CD4-positive, CD25-positive, alpha-beta regulatory T cell (primary cell): ENCODE measurements around the gene NHSL2. TPM values are rescaled to one million over a fixed set of nuclear protein-coding genes. Genes with fewer than 3 reads are reported as not detected.

Experiments used
- ATAC-seq, 2 donors: fragments of 150-1000 bp; cut with Tn5 transposase; one replicate each; pipeline ENCODE4 v1.10.0; 2021; ENCODE audit warnings: low read depth in 2 of 2, moderate number of reproducible peaks in 2 of 2, moderate library complexity in 1 of 2
- DNase-seq, 3 donors: peaks; one replicate each; pipeline versions ENCODE4 v3.0.0 to v3.0.0-alpha.2; 2012 to 2022; ENCODE audit warnings: mixed read lengths in 1 of 3
- H3K27ac ChIP-seq: one replicate; pipeline ENCODE4 v1.7.0; 2013; ENCODE audit warnings: mild to moderate bottlenecking, low read length; ENCODE audit not compliant: insufficient read depth, poor library complexity, severe bottlenecking
- H3K27me3 ChIP-seq: one replicate; pipeline ENCODE4 v1.7.0; 2013; ENCODE audit warnings: low read length; ENCODE audit not compliant: control insufficient read depth, insufficient read depth
- H3K36me3 ChIP-seq: one replicate; pipeline ENCODE4 v1.7.0; 2013; ENCODE audit warnings: mild to moderate bottlenecking, low read length, moderate library complexity; ENCODE audit not compliant: control insufficient read depth, insufficient read depth
- H3K4me1 ChIP-seq: 2 replicates; pipeline ENCODE4 v1.7.0; 2013; ENCODE audit warnings: mild to moderate bottlenecking, low read length; ENCODE audit not compliant: insufficient read depth, control insufficient read depth, poor library complexity, severe bottlenecking
- H3K4me3 ChIP-seq: one replicate; pipeline ENCODE4 v1.7.0; 2013; ENCODE audit warnings: low read depth, mild to moderate bottlenecking, low read length, moderate library complexity
- H3K9me3 ChIP-seq, 2 experiments: 1 replicate in 1 of 2; 2 replicates in 1 of 2; pipeline ENCODE4 v1.7.0; 2013; ENCODE audit warnings: low read length in 2 of 2, mild to moderate bottlenecking in 1 of 2, moderate library complexity in 1 of 2; ENCODE audit not compliant: control insufficient read depth in 2 of 2
- H3K27ac Mint-ChIP-seq, 3 donors: one replicate each; pipeline ENCODE4 v1.8.0; 2020 to 2022; ENCODE audit warnings: mild to moderate bottlenecking in 3 of 3, mixed read lengths in 3 of 3, moderate library complexity in 2 of 3
- H3K27me3 Mint-ChIP-seq: one replicate; pipeline ENCODE4 v1.8.0; 2022; ENCODE audit warnings: mild to moderate bottlenecking, mixed read lengths
- H3K36me3 Mint-ChIP-seq: one replicate; pipeline ENCODE4 v1.8.0; 2020; ENCODE audit warnings: mixed read lengths
- H3K4me1 Mint-ChIP-seq, 4 donors: one replicate each; pipeline ENCODE4 v1.8.0; 2020 to 2022; ENCODE audit warnings: mixed read lengths in 4 of 4, mild to moderate bottlenecking in 1 of 4
- H3K4me3 Mint-ChIP-seq, 4 donors: one replicate each; pipeline ENCODE4 v1.8.0; 2020 to 2022; ENCODE audit warnings: mild to moderate bottlenecking in 4 of 4, mixed read lengths in 4 of 4, moderate library complexity in 3 of 4
- H3K9me3 Mint-ChIP-seq, 7 donors: one replicate each; pipeline ENCODE4 v1.8.0; 2020 to 2022; ENCODE audit warnings: mixed read lengths in 7 of 7, mild to moderate bottlenecking in 3 of 7, moderate library complexity in 2 of 7
- polyA plus RNA-seq, 4 donors: library from polyadenylated mRNA; unstranded; fragments of 300-500 nt; fragmentation: Illumina TruSeq; gene quantifications; one replicate each; pipeline ENCODE4 v1.2.3, GENCODE V29; 2021
- total RNA-seq: library from RNA; stranded (reverse); gene quantifications from one replicate; pipeline ENCODE4 v1.2.3, GENCODE V29; 2022

NHSL2 gene
- total and polyA plus RNA-seq, 5 donors from 2014 or later = 1.5 to 6.7 (median 2.2) TPM

- Mint-ChIP-seq H3K27ac (no peak overlapping the region), H3K27me3 (peaks cover 9% of the 10 kb centered on the region), H3K9me3 (no peaks in the 10 kb centered on the region), H3K36me3 (no peaks in the 10 kb centered on the region), H3K4me3 (no peak overlapping the region), H3K4me1 (no peaks in the 10 kb centered on the region)
- no peak overlapping the region for H3K27ac ChIP-seq
- no peaks in the 10 kb centered on the region for H3K36me3 ChIP-seq
- H3K9me3 ChIP-seq = no peaks in the 10 kb centered on the region
- no peaks in the 10 kb centered on the region for H3K4me1 ChIP-seq
- ATAC-seq = no peak
- DNase-seq = no peak
- no peaks in the 10 kb centered on the region for H3K27me3 ChIP-seq
- no peak overlapping the region for H3K4me3 ChIP-seq
Measured at GRCh38 chrX:71944369-71944768, 33.7 kb downstream of the NHSL2 start.

GRCh38 chrX:71945237-71945805 is 34.7 kb downstream of the NHSL2 start:
- Mint-ChIP-seq H3K4me3 (no peak overlapping the region), H3K36me3 (no peaks in the 10 kb centered on the region), H3K4me1 (no peaks in the 10 kb centered on the region), H3K27me3 (peaks cover 9% of the 10 kb centered on the region), H3K27ac (no peak overlapping the region), H3K9me3 (no peaks in the 10 kb centered on the region)
- H3K27ac ChIP-seq = no peak overlapping the region
- no peaks in the 10 kb centered on the region for H3K9me3 ChIP-seq
- ATAC-seq (no peak), DNase-seq (no peak)
- H3K4me3 ChIP-seq = no peak overlapping the region
- no peaks in the 10 kb centered on the region for H3K36me3 ChIP-seq
- no peaks in the 10 kb centered on the region for H3K27me3 ChIP-seq
- H3K4me1 ChIP-seq = no peaks in the 10 kb centered on the region

DNA sequence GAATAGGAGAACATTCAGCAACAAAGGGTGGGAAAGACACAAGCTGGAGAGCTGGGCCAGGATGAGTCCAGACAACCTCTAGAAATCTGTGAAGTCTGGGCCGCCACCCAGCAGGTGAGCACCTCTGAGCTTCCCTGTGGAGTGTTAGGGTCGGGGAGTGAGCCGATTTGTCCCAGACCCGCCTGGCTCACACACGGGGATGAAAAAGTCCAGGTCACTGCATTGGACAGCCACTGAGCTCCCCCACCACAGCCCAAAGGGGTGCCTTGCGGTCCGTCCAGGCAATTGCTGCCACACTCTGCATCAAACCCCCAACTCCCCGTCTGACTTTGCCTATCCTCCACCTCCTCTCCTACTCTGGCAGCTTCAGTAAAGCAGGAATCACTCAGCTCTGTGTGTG is 38.7 kb downstream of the NHSL2 start:
- H3K27ac Mint-ChIP-seq = no peak overlapping the region
- H3K4me3 ChIP-seq = no peak overlapping the region
- H3K9me3 ChIP-seq = no peaks in the 10 kb centered on the region
- no peaks in the 10 kb centered on the region for H3K4me1 ChIP-seq
- no peak overlapping the region for H3K27ac ChIP-seq
- H3K4me3 Mint-ChIP-seq = no peak overlapping the region
- no peaks in the 10 kb centered on the region for H3K4me1 Mint-ChIP-seq
- no peak for DNase-seq
- H3K27me3 ChIP-seq = no peaks in the 10 kb centered on the region
- no peaks in the 10 kb centered on the region for H3K36me3 Mint-ChIP-seq
- ATAC-seq = no peak
- peaks cover 9% of the 10 kb centered on the region for H3K27me3 Mint-ChIP-seq
- H3K36me3 ChIP-seq = no peaks in the 10 kb centered on the region
- no peaks in the 10 kb centered on the region for H3K9me3 Mint-ChIP-seq

DNA sequence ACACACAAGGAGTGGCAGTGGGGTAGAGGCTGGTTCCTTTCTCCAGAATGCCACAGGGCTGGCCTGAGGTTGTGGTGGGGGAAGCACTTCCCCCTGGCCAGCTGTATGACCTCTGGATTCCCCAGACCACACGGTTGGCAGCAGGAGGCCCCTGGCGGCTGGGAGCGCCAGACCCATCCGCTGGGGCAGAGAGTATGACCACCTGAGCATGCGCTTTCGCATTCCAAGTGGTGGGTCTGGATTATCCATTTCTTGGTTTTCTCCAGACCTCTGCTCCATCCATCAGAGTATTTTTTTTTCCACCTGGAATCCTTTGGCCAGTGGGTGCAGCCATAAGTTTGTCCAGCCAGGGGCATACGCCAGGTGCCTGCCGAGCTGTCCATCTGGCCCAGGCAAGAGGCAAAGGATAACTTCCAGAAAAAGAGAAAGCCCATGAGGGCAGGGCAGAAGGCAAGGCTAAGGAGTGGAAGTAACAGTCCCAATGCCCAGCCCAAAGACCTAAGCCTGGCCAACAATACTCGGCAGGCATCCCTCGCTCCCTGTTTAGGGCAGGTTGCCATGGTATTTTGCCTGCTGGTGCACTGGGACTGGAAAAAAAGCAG is 39.3 kb downstream of the NHSL2 start:
- H3K4me3 Mint-ChIP-seq = no peak overlapping the region
- no peak for ATAC-seq

GRCh38 chrX:71953391-71953790 is 42.7 kb downstream of the NHSL2 start:
- H3K9me3 Mint-ChIP-seq = peaks cover 0 to 1% (median 0%) of the 10 kb centered on the region in 7 donors
- H3K4me3 Mint-ChIP-seq = no peak overlapping the region
- Histone ChIP-seq H3K27me3 (no peaks in the 10 kb centered on the region), H3K4me3 (no peak overlapping the region), H3K9me3 (no peaks in the 10 kb centered on the region), H3K27ac (no peak overlapping the region), H3K4me1 (no peaks in the 10 kb centered on the region), H3K36me3 (no peaks in the 10 kb centered on the region)
- no peaks in the 10 kb centered on the region for H3K4me1 Mint-ChIP-seq
- no peaks in the 10 kb centered on the region for H3K36me3 Mint-ChIP-seq
- ATAC-seq = no peak
- H3K27ac Mint-ChIP-seq = no peak overlapping the region
- DNase-seq = no peak
- H3K27me3 Mint-ChIP-seq = no peaks in the 10 kb centered on the region

More for the DNA sequence above, 39.3 kb downstream of the NHSL2 start:
- Histone ChIP-seq H3K27ac (no peak overlapping the region), H3K4me1 (no peaks in the 10 kb centered on the region), H3K4me3 (no peak overlapping the region), H3K9me3 (no peaks in the 10 kb centered on the region), H3K27me3 (no peaks in the 10 kb centered on the region), H3K36me3 (no peaks in the 10 kb centered on the region)
- H3K4me1 Mint-ChIP-seq = no peaks in the 10 kb centered on the region
- no peaks in the 10 kb centered on the region for H3K36me3 Mint-ChIP-seq
- peaks cover 7% of the 10 kb centered on the region for H3K27me3 Mint-ChIP-seq
- H3K27ac Mint-ChIP-seq = no peak overlapping the region
- H3K9me3 Mint-ChIP-seq = no peaks in the 10 kb centered on the region
- DNase-seq = no peak

DNA sequence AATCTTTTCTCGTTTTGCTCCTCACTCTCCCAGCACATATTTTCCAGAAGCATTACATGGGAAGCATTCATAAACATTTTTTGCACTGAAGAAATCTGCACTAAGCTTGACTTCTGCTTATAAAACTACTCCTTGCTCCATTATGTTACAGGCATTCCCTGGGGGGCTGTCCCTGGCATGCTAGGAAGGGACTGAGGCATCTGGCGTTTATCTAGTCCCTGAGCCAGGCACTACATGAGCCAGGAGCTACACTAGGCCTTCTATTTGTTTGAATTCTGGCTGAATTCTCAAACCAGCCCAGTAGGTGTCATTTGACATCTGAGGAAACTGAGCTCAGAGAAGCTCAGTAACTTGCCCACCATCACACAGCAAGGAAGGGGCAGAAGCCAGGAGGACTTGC is 43.3 kb downstream of the NHSL2 start:
- no peaks in the 10 kb centered on the region for H3K4me1 ChIP-seq
- Mint-ChIP-seq H3K9me3 (peaks cover 0 to 1% (median 0%) of the 10 kb centered on the region in 7 donors), H3K4me1 (no peaks in the 10 kb centered on the region), H3K27ac (no peak overlapping the region), H3K27me3 (no peaks in the 10 kb centered on the region), H3K4me3 (no peak overlapping the region), H3K36me3 (no peaks in the 10 kb centered on the region)
- no peak overlapping the region for H3K27ac ChIP-seq
- no peaks in the 10 kb centered on the region for H3K27me3 ChIP-seq
- ATAC-seq (no peak), DNase-seq (no peak)
- no peaks in the 10 kb centered on the region for H3K36me3 ChIP-seq
- no peaks in the 10 kb centered on the region for H3K9me3 ChIP-seq
- no peak overlapping the region for H3K4me3 ChIP-seq

DNA sequence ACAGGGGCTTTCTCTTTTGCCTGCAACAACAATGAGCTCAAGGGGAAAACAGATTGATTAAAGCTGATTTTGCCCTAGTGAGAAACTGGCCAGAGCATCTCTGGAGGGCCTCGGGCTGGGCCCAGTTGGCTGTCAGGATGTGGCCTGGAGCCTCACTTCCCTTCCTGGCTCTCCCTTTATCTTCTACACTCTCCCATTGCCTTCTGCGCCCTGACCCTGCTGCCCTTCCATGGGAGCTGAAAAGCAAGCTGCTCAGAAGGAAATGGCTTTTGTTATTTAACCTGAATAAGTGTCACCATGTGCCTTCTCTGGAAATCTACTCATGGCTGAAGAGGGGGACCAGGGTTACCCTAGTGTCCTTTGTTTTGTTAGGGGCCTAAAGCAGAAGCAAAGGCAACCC is 43.8 kb downstream of the NHSL2 start:
- no peaks in the 10 kb centered on the region for H3K4me1 ChIP-seq
- Mint-ChIP-seq H3K4me3 (no peak overlapping the region), H3K36me3 (no peaks in the 10 kb centered on the region), H3K27ac (no peak overlapping the region), H3K27me3 (no peaks in the 10 kb centered on the region), H3K9me3 (peaks cover 0 to 1% (median 0%) of the 10 kb centered on the region in 7 donors), H3K4me1 (no peaks in the 10 kb centered on the region)
- H3K27me3 ChIP-seq = no peaks in the 10 kb centered on the region
- no peak overlapping the region for H3K4me3 ChIP-seq
- no peak for DNase-seq
- H3K9me3 ChIP-seq = no peaks in the 10 kb centered on the region
- no peaks in the 10 kb centered on the region for H3K36me3 ChIP-seq
- ATAC-seq = no peak
- H3K27ac ChIP-seq = no peak overlapping the region

- H3K4me1 ChIP-seq = no peaks in the 10 kb centered on the region
- H3K27me3 ChIP-seq = no peaks in the 10 kb centered on the region
- H3K4me3 ChIP-seq = no peak overlapping the region
- no peaks in the 10 kb centered on the region for H3K36me3 ChIP-seq
- Mint-ChIP-seq H3K36me3 (no peaks in the 10 kb centered on the region), H3K27me3 (no peaks in the 10 kb centered on the region), H3K4me3 (no peak overlapping the region), H3K9me3 (peaks cover 0 to 1% (median 0%) of the 10 kb centered on the region in 7 donors), H3K4me1 (no peaks in the 10 kb centered on the region), H3K27ac (no peak overlapping the region)
- DNase-seq (no peak), ATAC-seq (no peak)
- H3K9me3 ChIP-seq = no peaks in the 10 kb centered on the region
- H3K27ac ChIP-seq = no peak overlapping the region
Measured at GRCh38 chrX:71955530-71956120, 45.0 kb downstream of the NHSL2 start.
